IPS-18c (cell line): Measurements from ENCODE around the gene C1QTNF5.

Experiments
- H3K4me3 ChIP-seq: 2 replicates; pipeline ENCODE4 v1.7.0; 2013; ENCODE audit warnings: low read depth, mild to moderate bottlenecking, low read length, moderate library complexity; ENCODE audit not compliant: insufficient read depth
- H3K9me3 ChIP-seq: one replicate; pipeline ENCODE4 v1.6.1; 2013; ENCODE audit warnings: mild to moderate bottlenecking, low read length, moderate library complexity; ENCODE audit not compliant: control insufficient read depth, insufficient read depth

C1QTNF5 gene

DNA sequence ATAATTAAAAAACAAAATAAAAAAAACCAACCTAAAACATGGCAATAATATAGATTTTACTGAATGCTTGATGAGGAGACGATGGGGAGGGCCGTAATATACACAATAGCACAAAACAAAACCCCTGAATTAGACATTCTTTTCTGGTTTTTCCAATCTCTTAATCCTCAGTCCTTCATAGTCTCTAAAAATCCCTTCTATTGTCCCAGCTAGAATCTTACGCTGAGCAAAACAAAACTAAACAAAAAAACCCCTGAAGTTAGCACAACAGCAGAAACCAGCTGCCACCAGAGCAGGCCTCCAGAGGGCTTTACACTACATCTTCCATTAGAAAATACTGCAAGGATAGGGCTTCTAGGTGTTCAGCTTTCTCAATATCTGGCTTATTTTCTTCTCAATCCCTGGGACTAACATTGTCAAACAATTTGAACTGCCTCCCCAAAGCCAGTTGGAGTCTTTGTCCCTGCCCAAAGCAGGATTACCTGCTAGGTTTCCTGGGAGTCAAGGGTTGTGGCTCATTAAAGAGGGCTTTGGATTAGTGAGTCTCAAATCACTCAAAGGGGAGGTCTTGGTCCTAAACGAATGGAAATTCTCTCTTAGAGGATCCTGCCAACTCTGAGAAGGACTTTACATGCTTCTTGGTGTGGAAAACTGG, 8.4 kb downstream of the C1QTNF5 start:
- Histone ChIP-seq H3K9me3 (no peaks in the 10 kb centered on the region), H3K4me3 (no peak overlapping the region)

DNA sequence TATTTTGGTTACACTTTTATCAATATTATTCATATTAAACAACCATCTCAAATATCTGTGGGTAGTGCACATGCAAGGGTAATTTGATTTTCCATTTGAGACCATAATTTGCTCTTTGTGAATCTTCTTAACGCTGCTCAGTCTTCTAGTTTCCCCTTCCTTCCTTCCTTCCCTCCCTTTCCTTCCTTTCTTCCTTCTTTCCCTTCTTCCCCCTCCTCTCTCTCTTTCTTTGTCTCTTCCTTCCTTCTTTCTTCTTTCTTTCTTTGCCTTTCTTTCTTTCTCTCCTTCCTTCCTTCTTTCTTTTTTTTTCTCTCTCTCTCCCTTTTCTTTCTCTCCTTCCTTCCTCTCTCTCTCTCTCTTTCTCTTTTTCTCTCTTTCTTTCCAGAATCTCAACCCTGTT, 10.4 kb downstream of the C1QTNF5 start:
- Histone ChIP-seq H3K9me3 (no peaks in the 10 kb centered on the region), H3K4me3 (no peak overlapping the region)

DNA sequence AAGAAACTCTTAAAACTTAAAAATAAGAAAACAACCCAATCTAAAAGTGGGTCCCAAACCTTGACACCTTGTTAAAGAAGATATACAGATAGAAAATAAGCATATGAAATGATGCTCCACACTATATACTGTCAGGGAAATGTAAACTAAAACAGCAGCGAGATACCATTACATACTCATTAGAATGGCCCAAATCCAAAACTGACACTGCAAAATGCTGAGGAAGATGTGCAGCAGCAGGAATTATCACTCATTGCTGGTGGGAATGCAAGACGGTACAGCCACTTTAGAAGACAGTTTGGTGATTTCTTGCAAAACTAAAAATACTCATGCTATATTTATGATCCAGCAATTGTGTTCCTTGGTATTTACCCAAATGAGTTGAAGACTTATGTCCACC, 11.4 kb downstream of the C1QTNF5 start:
- no peaks in the 10 kb centered on the region for H3K9me3 ChIP-seq
- H3K4me3 ChIP-seq = no peak overlapping the region

DNA sequence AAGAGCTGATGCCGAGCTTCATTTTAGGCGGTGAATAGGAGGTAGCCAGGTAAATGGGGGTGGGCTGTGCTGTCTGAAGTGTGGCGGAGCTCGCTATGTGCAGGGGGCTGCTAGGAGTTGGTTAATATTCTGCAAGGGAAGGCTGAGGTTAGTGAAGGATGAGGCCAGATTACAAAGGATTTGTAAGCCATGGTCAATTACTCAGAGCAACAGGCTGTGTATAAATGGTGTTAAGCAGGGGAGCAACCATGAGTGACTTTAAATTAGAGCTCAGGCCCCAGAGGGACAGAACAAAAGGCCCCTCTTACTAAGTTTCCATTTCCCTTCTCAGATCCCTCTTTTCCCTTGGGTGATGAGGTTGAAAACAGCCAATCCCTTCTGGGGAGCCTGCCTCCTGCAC, 16.5 kb downstream of the C1QTNF5 start:
- H3K4me3 ChIP-seq = no peak overlapping the region

DNA sequence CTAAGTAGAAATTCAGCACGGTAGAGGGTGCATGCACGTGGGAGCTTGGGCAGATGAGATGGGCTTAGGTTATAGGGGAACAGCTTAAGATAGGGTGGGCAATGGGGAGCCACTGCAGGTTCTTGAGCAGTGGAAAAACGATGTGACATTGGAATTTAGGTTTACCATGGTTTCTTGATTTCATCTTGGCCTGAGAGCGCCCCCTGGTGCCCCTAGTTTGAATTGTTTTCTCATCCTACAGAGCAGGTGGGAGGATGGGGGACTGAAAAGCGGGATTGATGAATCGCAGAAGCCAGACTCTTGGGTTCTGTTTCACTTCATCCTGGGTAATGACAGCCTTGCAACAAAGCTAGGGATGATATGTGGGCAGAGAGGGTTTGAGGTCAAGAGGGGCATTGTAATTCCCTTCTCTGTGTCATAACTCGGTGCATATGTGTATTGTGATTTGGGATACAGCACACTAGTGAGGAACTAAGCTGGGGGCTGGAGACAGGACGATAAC, 17.1 kb downstream of the C1QTNF5 start:
- peaks cover 4% of the 10 kb centered on the region for H3K9me3 ChIP-seq
- no peak overlapping the region for H3K4me3 ChIP-seq

More for the DNA sequence above, 16.5 kb downstream of the C1QTNF5 start:
- peaks cover 4% of the 10 kb centered on the region for H3K9me3 ChIP-seq

DNA sequence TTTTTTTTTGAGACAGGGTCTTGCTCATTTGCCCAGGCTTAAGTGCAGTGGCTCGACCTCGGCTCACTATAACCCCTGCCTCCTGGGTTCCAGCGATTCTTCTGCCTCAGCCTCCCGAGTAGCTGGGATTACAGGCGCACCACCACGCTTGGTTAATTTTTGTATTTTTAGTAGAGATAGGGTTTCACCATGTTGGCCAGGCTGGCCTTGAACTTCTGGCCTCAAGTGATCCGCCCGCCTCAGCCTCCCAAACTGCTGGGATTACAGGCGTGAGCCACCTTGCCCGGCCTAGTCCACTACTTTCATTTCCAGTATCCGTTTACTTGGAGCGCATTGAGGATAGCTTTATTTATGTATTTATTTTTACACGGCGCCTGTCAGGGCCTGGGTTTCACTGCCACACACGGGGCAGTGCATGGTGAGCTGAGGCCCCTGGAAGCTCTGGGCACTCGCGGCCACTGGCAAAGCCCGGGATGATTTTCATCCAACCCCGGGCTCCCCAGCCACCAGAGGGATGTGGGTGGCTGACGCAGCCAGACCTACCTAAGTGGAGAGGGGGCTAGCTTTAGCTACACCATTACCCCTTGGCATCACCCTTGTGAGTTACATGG, 17.7 kb downstream of the C1QTNF5 start:
- H3K9me3 ChIP-seq = peaks cover 4% of the 10 kb centered on the region
- no peak overlapping the region for H3K4me3 ChIP-seq

DNA sequence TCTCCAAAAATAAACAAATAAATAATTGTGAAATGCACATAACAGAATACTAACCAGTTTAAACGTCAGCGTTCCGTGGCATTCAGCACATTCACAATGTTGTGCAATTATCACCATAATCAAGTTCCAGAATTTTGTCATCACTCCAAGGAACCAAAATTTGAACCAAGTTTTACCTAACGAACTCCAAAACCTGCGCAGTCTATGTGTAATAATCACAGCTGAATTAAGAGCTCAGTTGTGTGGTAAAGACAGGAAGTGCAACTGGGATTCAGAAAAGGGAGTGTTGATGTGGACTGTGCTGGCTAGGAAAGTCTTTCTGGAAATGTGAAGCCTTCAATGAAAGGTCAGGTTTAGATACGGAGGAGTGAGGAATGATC, 18.3 kb downstream of the C1QTNF5 start:
- Histone ChIP-seq H3K4me3 (no peak overlapping the region), H3K9me3 (peaks cover 4% of the 10 kb centered on the region)

DNA sequence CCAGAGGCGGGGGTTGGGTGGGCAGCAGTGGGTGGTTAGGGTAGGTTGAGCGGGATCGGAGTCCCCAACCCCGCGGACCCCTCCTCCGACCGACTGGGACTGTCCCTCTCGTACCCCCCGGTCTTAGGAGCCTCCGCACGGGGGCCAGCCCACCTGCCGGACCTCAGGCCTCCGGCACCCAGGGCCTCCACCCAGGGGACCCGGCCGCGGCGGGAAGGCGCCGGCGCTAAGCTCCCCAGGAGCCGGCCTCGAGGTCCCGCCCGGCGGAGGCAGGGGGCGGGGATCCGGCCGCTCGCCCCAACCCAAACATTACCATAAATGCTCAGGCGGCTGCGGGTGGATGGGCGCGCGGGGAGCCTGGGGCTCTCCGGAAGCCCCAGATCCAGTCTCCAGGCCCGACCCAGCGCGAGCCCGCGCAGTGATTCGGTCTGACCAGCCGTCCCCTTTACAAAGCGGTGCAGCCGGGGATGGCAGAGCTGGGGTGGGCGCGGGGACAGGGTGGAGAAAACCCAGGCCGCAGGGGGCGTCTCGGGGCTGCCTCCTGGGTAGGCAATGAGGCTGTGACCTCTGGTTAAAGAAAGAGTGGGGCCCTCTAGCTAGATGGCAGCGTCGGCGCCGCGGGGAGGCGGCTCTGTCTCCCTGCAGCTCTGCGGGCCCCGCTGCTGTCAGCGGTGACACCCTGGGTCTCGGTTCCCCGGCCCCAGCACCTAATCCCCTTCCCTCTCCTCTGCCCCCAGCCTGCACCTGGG, 19.7 kb downstream of the C1QTNF5 start:
- Histone ChIP-seq H3K9me3 (peaks cover 4% of the 10 kb centered on the region), H3K4me3 (peak overlapping the region; percentile 64)

DNA sequence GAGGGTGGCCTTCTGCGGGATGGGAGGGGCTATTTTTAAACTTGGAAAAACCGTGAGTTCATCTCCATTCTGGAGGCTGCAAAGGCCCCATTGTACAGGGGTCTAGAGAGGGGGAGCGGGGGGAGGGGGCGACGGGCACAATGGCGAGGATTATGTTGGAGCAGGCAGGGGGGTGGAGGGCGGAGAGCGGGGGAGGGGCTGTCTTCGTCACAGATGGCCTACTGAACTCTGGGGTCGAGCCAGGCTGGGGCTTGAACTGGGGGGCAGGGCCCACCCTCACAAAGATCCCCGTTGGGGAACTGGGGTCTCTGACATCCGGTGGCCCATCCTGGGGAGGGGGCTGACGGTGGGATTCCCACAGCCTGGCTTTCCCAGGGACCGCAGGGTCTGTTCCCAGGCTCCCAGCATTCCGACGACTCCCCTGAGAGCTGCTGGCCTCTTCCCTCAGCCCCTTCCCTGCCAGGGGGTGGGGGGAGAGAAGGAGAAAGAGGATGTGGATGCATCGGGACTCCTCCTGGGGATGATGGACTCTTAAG, 20.4 kb downstream of the C1QTNF5 start:
- peaks cover 4% of the 10 kb centered on the region for H3K9me3 ChIP-seq
- peak overlapping the region; percentile 64 for H3K4me3 ChIP-seq

DNA sequence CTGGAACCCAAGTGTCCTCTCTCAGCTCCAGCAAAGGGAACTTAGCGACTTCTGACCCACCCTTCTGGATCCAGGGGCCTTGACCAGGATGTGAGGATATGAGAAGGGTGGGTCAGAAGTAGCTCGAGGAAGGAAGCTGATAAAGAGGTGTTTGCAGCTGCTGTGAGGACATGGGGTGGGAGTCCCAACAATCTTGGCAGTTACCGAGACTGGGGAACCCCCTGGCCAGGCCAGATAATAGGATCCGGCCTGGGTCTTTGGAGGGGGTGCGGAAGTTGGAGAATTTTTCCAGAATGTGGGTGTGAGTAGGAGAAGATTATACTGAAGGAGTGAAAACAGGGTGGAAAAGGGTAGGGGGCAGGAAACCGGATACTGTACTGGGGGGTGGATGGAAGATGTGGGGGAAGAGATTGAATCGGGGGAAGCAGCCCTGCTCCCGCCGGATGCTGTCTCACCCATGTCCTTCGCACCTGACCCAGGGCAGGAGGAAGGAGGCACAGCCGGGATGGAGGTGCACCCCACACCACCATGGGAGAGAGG, 20.9 kb downstream of the C1QTNF5 start:
- peaks cover 4% of the 10 kb centered on the region for H3K9me3 ChIP-seq
- peak overlapping the region; percentile 20 for H3K4me3 ChIP-seq

DNA sequence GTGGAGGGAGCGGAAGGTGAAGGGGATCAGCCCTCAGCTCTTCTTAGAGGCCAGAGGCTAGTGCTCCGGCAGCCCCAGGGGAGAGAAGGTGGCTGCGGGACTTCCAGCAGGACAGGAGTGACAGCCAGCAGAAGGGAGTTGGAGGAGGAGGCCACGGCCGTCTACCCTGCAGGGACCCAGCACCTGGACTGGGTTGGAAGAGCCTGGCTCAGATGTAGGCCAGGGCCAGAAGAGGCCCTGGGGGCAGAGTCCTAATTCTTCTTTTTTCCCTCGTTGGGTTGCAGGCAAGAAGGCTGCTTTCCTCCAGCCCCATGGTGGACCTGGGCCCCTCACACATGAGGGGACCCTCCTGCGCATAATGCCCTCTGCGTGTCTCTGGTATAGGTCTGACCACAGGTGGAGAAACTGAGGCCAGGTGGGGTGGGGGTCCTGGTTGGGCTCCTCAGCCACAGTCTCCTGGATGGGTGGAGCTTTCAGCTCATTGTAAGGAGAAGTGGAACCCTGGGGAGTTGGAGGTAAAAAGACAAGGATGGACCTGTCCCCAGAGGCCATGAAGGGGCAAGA, 21.5 kb downstream of the C1QTNF5 start:
- Histone ChIP-seq H3K4me3 (peak overlapping the region; percentile 20), H3K9me3 (peaks cover 4% of the 10 kb centered on the region)

DNA sequence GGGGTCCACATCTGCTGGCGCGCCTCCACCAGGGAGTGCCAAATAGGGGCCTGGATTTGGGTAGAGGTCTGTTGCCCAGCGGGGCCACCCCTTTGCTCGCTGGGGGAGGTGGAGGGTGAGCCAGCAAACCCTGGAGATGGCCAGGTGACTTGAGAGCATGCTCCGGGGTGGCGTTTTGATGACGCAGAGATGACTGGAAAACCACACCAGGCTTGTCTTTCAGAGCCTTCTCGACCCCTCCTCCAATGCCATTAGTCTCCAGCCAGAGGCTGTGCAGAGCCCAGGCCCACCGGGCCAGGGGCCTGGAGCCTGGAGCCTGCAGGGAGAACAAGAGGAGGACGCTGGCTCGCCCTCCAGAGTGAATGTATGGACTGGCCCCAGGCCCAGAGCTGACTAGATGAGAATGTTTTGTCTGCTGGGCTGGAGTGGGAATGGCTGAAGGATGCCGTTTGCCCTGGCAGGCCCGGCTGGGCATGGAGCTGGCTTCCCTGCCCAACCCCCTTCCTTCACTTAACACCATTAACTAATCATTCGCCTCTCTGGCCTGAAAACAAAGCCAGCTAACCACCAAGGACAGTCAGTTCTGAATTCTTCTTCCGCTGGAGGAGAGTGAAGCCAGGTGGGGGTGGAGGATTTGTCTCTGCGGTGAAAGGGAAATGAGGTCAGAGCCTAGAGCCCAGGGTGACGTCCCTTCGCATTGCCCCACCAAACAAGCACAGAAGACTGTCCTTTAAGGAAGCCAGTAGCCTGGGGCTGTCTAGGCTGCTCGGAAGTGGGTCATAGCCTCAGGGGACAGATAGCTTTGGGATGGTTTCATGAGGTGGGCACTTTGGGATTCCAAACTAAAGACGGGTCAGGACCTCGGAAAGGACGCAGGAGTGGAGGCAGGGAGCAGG, 22.2 kb downstream of the C1QTNF5 start:
- H3K9me3 ChIP-seq = peaks cover 4% of the 10 kb centered on the region
- peak overlapping the region; percentile 20; the same call in 1 of the 2 replicates for H3K4me3 ChIP-seq

DNA sequence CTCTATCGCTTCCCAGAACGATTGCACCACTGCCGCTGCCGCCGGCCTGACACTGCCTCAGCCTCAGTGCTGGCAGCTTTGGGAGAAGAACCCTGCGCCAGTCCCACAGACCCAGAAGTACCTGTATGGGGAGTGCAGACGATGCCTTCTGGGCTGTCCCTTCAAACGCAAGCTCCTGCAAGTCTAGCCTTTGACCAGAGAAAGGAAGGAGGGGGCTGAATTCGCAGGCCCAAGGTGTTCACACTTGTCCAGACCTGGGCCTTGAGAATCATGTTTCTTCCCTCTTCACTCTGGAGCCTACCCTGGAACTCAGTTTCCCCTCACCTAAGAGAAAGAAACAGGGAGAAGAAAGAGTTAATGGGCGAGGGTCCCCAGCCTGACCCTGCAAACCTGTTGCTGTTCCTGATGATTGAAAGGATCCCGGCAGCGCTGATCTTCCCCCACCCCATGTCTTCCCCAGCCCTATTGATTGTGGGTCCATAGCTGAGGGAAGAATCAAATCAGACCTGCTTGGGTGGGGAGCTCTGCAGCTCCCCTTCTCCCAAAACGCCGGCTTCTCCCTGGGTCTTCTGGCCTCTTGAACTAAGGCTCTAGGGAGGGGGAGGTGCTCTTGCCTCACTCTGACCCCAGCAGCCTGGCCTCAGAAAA, 23.0 kb downstream of the C1QTNF5 start:
- H3K4me3 ChIP-seq = peak overlapping the region; percentile 41; the same call in 1 of the 2 replicates

DNA sequence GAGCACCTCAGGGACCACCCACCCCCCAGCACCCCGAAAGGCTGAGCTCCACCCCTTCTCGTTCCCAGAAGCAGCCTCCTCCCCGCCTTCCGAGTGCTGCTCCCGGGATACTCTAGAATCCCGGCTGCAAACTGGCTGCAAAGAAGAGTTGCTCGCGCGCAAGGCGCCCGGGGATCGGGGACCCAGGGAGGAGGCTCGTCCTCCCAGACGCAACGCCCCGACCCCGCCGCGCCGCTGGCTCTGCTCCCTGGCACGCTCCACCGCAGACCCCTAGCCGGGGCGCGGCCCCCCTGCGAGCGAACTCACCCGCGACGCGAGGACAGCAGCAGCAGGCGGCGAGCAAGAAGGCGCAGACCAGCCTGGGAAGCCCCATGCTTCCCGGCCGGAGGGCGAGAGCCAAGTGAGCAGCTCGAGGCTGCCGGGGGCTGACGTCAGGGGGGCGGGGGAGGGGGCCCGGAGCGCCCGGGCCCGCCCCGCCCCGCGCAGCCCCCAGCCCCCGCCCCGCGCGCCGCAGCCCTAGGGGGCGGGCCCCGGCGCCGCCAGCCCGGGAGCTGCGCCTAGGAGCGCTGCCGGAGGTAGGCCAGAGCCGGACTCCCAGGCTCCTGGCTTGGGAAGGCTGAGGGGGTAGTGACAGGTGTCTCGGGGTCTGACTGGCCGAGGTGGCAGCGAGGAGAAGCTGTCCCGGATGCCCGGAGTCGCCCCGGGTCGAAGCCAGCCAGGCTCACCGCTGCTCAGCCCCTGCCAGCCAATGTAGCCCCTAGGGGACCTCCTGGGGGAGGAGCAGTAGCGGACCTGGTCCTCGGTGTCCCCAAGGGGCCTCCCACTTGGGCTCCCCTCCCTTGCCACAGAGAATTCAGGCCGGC, 23.7 kb downstream of the C1QTNF5 start, which contains the start of gene MCAM:
TSS of gene MCAM (minus strand) at position 402 of the 863 bp plus-strand sequence. CDS start at position 373, 29 bp downstream.
- Histone ChIP-seq H3K9me3 (peaks cover 4% of the 10 kb centered on the region), H3K4me3 (peak within 1 kb of the TSS; percentile 77)

More for the DNA sequence above, 23.0 kb downstream of the C1QTNF5 start:
- H3K9me3 ChIP-seq = peaks cover 4% of the 10 kb centered on the region
